Tibial nerve (tissue), 4 donors: ENCODE measurements around the gene PSME3IP1.

Experiments used
- CTCF ChIP-seq, 5 experiments: fragments of 200-600 bp in 3 of 5; fragments of 450-650 bp in 2 of 5; sonication (generic) in 3 of 5; IDR thresholded peaks; one replicate each; pipeline ENCODE4 v1.5.1; 2016 to 2019; ENCODE audit warnings: antibody characterized with exemption in 5 of 5, mild to moderate bottlenecking in 3 of 5, moderate library complexity in 2 of 5
- EP300 ChIP-seq, 2 donors: sonication (generic); formaldehyde crosslinking; IDR thresholded peaks; one replicate each; pipeline ENCODE4 v1.6.1; 2017; ENCODE audit warnings: antibody characterized with exemption in 2 of 2, mild to moderate bottlenecking in 1 of 2
- POLR2A ChIP-seq, 2 donors: fragments of 450-650 bp; IDR thresholded peaks; one replicate each; pipeline ENCODE4 v1.6.1; 2017; ENCODE audit warnings: antibody characterized with exemption in 2 of 2, mild to moderate bottlenecking in 2 of 2, moderate library complexity in 2 of 2

- TF ChIP-seq CTCF (IDR thresholded peaks at IDR 0.05) (no peak), POLR2A (IDR thresholded peaks at IDR 0.05) (no peak), EP300 (IDR thresholded peaks at IDR 0.05) (no peak)
Measured at GRCh38 chr16:57151369-57151768, 34.5 kb downstream of the PSME3IP1 start.
